ENCODE data around the gene KRTAP19-3.
"Not testable (repeated sequence)": the region's sequence is repeated elsewhere in the genome, so short reads cannot be mapped to it uniquely, and the experiment has no call there.

The KRTAP19-3 gene

GRCh38 chr21:30491963-30492428 lies at the start of gene KRTAP19-3:
Gene KRTAP19-3 (minus strand): TSS chr21:30492013. CDS start chr21:30491957, 56 bp downstream.
- DNase-seq = no peak

GRCh38 chr21:30518876-30519275 lies 27.1 kb upstream of the KRTAP19-3 start:
- DNase-seq = no peak

- DNase-seq = no peak
These were observed 23.9 kb upstream of the KRTAP19-3 start for GRCh38 chr21:30515681-30516080.

- not testable (repeated sequence) for DNase-seq
These were observed 13.9 kb upstream of the KRTAP19-3 start for GRCh38 chr21:30505621-30506205.

GRCh38 chr21:30502041-30502440 lies 10.2 kb upstream of the KRTAP19-3 start, which contains the start of gene KRTAP19-5:
Gene KRTAP19-5 (minus strand): TSS chr21:30502141. CDS start chr21:30502090, 51 bp downstream.
- no peak for DNase-seq

- DNase-seq = no peak
These were observed 5.3 kb upstream of the KRTAP19-3 start, which contains the start of gene KRTAP19-4 for GRCh38 chr21:30497065-30497464. Gene KRTAP19-4 (minus strand): TSS chr21:30497165. CDS start chr21:30497110, 55 bp downstream.

- DNase-seq = no peak
These were observed 4.5 kb downstream of the KRTAP19-3 start, which contains the start of gene KRTAP19-2 for GRCh38 chr21:30487336-30487735. Gene KRTAP19-2 (minus strand): TSS chr21:30487436. CDS start chr21:30487348, 88 bp downstream.

GRCh38 chr21:30486180-30486579 lies 5.6 kb downstream of the KRTAP19-3 start:
- DNase-seq = no peak

GRCh38 chr21:30482130-30482529 lies 9.7 kb downstream of the KRTAP19-3 start:
- DNase-seq = no peak

GRCh38 chr21:30480145-30480544 lies 11.7 kb downstream of the KRTAP19-3 start, which contains the start of gene KRTAP19-1:
Gene KRTAP19-1 (minus strand): TSS chr21:30480367. CDS start chr21:30480317, 50 bp downstream.
- DNase-seq = no peak

GRCh38 chr21:30479259-30479658 lies 12.6 kb downstream of the KRTAP19-3 start:
- DNase-seq = no peak

GRCh38 chr21:30478004-30478403 lies 13.8 kb downstream of the KRTAP19-3 start:
- DNase-seq = no peak

GRCh38 chr21:30468900-30469714 lies 22.7 kb downstream of the KRTAP19-3 start:
- DNase-seq = no peak

GRCh38 chr21:30463713-30464112 lies 28.1 kb downstream of the KRTAP19-3 start:
- DNase-seq = no peak

GRCh38 chr21:30448514-30448913 lies 43.3 kb downstream of the KRTAP19-3 start:
- DNase-seq = no peak

GRCh38 chr21:30447056-30447455 lies 44.8 kb downstream of the KRTAP19-3 start:
- DNase-seq = no peak

GRCh38 chr21:30444204-30444603 lies 47.6 kb downstream of the KRTAP19-3 start:
- DNase-seq = no peak

GRCh38 chr21:30443226-30443625 lies 48.6 kb downstream of the KRTAP19-3 start:
- no peak for DNase-seq
